Activated T-helper 1 cell treated with anti-CD3 and anti-CD28 coated beads, Interleukin-2, amount 50 U/mL, for 16 hours (primary cell): ENCODE results near the gene ATRAID.

Source experiments
- DNase-seq, 2 donors: peaks; one replicate each; pipeline ENCODE4 v3.0.0-alpha.2; 2020; ENCODE audit warnings: low read depth in 1 of 2, low spot score in 1 of 2

The ATRAID gene

DNA sequence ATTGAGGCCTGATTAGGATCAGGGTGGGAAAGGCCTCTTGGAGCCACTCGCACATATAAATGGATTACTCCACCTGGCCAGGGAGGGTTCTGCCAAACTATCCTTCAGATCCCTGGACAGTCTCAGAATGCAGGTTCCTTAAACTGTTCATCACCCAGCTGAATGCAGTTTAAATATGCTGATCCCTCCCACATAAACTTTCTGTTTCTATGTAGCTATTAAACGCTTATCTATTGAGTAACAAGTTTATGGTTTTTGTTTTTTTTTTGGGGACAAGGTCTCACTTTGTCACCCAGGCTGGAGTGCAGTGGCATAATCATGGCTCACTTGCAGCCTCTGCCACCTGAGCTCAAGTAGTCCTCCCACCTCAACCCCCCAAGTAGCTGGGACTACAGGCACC lies 7.2 kb downstream of the ATRAID start:
- DNase-seq: no peak

DNA sequence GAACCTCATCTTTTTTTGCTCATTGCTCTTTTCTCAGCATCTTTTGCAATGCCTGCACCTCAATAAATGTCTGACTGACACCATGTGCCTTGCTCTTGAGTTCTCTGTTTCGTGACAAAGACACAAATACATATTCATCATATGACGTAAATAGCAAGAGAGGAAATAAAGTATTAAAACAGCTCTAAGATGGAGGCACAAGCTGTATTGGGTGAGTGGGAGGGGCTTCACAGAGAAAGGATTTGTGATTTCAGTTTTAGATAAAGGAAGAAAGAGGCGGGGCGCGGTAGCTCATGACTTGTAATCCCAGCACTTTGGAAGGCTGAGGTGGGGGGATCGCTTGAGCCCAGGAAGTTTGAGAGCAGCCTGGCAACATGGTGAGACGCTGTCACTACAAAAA lies 8.2 kb downstream of the ATRAID start:
- no peak for DNase-seq

DNA sequence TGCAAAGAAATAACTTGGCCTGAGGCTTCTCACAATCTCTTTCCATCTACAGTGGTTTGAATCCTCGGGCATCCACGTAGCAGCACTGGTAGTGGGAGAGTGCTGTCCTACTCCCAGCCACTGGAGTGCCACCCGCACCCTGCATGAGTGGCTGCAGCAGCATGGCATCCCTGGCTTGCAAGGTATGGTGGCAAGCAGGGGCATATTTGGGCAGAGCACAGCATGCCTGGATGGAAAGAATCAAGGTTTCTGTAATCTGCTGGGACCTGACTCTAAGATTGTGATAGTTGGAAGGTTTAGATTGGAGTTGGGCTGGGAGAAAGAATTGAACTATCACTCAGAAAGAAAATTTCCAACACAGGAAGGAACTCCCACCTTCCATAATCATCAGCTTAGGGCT lies 9.3 kb downstream of the ATRAID start:
- no peak for DNase-seq

DNA sequence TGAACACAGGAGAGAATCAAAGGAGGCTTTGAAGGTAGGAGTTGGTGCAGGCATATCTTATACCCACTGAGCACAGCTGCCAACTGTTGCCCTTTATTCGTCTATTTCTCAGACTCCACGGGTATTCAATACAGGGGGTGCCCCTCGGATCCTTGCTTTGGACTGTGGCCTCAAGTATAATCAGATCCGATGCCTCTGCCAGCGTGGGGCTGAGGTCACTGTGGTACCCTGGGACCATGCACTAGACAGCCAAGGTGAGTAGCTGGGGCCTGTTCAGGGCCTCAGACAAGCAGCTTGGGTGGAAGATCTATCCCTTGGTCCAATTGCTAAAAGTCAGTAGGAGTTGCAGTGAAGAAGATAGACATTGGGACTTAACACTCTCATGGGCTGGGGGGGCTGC lies 10.6 kb downstream of the ATRAID start:
- no peak for DNase-seq

DNA sequence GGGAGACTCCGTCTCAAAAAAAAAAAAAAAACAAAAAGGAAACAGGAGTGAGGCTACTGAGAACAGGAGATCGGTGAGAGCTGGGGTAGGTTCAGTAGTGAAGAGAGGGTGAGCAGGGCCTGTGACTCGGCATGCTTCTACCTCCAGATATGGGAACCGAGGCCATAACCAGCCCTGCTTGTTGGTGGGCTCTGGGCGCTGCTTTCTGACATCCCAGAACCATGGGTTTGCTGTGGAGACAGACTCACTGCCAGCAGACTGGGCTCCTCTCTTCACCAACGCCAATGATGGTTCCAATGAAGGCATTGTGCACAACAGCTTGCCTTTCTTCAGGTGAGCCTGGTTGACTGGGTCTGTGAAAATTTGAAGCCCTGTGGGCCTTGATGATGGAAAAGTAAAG lies 11.6 kb downstream of the ATRAID start:
- no peak for DNase-seq

DNA sequence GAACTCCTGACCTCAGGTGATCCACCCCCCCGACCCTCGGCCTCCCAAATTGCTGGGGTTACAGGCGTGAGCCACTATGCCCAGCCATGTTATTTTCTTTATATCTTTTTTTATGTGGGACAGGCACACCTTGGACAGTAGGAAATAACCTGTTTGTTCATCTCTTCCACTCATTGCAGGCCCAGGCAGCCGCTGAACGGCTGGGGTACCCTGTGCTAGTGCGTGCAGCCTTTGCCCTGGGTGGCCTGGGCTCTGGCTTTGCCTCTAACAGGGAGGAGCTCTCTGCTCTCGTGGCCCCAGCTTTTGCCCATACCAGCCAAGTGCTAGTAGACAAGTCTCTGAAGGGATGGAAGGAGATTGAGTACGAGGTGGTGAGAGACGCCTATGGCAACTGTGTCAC lies 13.7 kb downstream of the ATRAID start:
- no peak for DNase-seq

DNA sequence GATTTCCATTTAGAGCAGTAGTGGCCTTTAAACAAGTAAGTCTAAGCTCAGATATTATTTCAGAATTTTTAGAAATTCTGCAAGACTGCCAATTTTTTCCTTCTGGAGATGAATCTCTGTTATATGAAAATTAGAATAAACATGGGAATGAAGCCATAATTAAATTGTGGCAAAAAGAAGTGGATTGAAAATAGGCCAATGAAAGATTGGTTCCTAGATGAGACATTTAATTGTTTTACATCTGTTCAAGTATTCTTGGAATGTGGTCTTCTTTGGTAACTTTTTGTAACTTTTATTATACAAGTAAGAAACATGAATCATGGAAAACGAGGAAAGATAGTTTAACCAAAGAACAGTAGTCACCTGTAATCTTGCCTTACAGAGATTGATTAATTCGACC lies 15.7 kb downstream of the ATRAID start:
- DNase-seq: no peak

DNA sequence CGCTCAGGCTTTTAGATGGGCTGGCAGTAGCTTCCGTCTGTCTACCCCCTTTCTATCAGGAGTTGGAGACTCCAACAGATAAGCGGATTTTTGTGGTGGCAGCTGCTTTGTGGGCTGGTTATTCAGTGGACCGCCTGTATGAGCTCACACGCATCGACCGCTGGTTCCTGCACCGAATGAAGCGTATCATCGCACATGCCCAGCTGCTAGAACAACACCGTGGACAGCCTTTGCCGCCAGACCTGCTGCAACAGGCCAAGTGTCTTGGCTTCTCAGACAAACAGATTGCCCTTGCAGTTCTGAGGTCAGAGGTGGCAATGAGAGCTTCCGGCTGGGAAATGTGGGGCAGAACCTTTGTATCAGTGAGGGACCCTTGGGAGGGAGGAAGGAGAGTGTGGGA lies 20.1 kb downstream of the ATRAID start:
- DNase-seq: no peak

DNA sequence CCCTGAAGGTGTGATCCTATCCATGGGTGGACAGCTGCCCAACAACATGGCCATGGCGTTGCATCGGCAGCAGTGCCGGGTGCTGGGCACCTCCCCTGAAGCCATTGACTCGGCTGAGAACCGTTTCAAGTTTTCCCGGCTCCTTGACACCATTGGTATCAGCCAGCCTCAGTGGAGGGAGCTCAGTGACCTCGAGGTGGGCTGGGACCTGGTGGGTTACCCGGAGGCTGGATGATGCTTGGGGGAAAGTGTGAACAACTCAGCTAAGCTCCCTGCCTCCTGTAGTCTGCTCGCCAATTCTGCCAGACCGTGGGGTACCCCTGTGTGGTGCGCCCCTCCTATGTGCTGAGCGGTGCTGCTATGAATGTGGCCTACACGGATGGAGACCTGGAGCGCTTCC lies 21.5 kb downstream of the ATRAID start:
- no peak for DNase-seq

DNA sequence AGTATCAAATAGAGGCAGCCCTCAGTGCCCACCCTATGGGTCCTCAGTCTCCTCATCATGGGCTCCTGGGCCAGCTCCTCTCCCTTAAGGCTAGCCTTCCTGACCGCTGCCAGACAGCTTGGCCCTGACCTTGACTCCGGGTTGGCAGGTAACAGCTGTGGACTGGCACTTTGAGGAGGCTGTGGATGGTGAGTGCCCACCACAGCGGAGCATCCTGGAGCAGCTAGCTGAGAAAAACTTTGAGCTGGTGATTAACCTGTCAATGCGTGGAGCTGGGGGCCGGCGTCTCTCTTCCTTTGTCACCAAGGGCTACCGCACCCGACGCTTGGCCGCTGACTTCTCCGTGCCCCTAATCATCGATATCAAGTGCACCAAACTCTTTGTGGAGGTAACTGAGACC lies 24.3 kb downstream of the ATRAID start:
- DNase-seq: no peak

DNA sequence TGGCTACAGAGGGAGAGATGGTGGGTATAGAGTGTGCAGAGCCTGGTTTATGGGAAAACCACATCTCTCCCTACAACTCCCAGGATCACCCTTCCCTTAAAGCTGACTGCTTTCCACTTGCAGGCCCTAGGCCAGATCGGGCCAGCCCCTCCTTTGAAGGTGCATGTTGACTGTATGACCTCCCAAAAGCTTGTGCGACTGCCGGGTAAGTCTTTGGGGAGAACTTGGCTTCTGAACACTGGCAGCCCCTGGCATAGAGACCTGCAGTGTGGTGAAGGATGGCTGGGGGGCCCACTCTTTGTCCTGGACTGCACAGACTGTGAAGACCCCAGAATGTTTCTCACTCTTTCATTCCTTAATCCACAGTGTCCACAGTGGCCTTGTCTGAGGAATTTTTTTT lies 24.8 kb downstream of the ATRAID start:
- no peak for DNase-seq

DNA sequence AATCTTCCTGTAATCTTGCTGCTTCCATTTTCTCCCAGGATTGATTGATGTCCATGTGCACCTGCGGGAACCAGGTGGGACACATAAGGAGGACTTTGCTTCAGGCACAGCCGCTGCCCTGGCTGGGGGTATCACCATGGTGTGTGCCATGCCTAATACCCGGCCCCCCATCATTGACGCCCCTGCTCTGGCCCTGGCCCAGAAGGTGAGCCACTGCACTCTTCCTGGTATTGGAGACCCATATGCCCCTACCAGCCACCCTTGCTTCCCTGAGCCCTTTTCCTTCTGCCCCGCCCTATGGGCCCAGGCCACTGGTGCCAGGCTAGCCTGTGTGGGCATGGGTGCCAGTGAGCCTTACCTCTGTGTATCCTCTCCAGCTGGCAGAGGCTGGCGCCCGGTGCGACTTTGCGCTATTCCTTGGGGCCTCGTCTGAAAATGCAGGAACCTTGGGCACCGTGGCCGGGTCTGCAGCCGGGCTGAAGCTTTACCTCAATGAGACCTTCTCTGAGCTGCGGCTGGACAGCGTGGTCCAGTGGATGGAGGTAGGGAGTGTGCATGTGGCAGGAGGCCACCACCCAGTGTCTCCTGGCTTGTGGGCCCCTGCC lies 25.6 kb downstream of the ATRAID start:
- no peak for DNase-seq

DNA sequence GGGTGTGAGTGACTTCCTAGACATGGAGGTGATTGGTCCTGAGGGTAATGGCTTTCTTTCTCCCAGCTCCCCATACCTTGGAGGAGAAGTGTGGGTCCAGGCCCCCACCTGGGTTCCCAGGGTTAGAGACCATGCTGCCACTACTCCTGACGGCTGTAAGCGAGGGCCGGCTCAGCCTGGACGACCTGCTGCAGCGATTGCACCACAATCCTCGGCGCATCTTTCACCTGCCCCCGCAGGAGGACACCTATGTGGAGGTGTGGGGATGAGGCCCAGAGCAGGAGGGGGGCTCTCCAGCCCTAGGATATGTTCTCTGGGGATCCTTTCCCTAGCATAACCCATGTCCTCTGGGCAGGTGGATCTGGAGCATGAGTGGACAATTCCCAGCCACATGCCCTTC lies 27.1 kb downstream of the ATRAID start:
- DNase-seq: no peak

DNA sequence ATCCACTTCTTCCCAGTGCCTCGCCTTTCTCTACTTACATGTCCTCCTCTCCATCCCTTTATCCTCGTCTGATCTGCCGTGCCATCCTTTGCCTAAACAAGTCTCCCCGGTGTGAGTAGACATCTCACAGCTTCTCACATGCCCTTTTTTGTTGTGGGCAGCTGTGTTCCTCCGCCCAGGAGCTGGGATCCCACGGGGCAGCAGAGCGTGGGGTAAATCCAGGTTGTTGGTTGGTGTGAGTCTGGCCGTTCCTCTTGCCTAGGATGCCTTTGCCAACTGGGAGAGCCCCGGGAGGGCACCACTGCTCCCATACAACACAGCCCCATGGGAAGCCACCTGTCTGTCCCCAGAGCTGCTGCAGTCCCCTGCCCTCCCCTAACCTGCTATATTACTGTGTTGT lies 28.6 kb downstream of the ATRAID start:
- DNase-seq: no peak

DNA sequence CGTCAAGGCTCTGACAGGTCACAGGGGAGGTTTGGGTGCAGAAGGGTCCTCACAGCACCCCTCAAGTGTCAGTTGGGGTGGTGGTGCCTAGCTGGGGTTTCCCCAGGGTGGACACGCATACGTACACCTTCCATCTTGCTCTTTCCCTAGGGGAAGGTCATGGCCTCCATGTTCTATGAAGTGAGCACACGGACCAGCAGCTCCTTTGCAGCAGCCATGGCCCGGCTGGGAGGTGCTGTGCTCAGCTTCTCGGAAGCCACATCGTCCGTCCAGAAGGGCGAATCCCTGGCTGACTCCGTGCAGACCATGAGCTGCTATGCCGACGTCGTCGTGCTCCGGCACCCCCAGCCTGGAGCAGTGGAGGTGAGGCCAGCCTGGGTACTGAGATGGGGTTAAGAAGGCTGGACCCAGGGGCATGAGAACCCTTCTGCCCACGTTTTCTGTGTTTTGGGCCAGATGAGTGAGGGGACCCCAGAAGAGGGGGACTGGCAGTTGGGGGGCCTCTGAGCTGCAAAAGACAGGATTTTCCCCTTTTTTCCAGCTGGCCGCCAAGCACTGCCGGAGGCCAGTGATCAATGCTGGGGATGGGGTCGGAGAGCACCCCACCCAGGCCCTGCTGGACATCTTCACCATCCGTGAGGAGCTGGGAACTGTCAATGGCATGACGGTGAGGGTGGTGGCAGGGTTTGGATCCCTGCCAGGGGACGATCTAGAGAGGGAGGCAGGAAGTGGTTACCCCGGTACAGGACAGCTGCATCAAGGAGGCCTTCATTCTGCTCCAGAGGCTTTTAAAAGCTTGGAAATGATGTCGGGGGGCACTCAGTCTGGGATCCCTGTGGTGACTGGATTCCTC lies 30.1 kb downstream of the ATRAID start:
- no peak for DNase-seq

DNA sequence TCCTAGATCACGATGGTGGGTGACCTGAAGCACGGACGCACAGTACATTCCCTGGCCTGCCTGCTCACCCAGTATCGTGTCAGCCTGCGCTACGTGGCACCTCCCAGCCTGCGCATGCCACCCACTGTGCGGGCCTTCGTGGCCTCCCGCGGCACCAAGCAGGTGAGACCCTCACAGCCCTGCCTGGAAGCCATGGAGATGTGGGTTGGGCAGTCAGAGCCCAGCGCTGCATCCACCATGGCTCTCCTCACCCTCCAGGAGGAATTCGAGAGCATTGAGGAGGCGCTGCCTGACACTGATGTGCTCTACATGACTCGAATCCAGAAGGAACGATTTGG lies 30.7 kb downstream of the ATRAID start:
- no peak for DNase-seq

DNA sequence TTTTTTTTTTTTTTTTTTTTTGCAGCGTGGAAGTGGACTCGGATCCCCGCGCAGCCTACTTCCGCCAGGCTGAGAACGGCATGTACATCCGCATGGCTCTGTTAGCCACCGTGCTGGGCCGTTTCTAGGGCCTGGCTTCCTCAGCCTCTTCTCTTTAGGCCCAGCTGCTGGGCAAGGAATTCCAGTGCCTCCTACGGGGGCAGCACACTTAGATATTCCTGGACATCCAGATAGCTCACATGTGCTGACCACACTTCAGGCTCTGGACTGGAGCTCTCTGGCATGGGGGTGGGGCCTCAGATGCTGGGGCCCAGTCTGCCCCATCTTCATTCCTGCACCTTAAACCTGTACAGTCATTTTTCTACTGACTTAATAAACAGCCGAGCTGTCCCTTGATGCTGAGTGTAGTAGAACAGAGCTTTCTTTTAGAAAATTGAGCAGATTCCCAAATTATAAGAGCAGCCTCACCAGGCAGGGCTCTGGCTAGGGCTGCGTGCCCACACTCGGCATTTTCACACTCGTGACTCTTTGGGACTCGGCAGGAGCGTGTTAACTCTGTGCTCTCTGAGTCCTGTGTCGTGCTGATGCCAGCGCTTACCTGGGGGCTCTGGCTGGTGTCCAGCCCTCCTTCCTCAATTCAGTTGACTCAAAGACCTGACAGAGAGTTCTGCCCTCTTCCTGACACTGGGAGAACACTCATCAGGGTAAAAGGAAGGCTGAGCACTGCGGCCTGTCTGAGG lies 31.7 kb downstream of the ATRAID start:
- DNase-seq: no peak

DNA sequence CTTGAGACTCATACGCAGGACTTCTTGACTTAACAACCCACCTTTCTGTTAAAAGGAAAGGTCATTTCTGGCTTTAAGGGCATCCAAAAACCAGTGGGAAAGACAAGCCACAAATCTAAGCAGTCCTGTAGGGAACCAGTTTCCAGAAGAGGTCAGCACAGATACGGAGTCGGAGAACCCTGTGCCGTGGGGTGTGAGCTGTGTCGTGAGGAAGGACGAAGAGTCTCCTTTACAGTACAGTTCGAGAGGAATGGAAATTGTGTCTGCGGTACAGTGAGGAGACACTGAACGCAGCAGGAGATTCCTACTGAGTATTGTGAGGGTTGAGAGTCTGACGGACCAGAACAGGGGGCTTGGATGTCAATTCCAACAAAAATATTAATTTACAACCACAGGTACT lies 33.3 kb downstream of the ATRAID start:
- no peak for DNase-seq

DNA sequence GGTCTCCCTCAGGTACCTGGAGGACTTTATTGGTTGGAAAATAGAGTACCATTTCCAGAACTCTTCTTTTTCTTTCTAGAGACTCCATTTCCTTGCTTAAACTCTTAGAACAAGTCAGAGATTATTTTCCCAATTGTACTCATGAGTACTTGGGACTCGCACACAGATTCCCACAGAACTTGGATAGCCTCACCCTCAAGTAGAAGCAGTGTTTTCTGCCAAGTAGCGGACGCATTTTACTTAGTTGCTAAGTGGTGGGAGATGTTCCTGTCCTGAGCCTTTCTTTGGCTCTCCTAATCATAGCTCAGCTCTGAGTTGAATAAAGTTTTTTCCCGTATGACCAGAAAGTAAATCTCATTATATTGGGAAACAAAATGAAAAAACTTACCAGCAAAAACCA lies 33.8 kb downstream of the ATRAID start:
- DNase-seq: no peak

DNA sequence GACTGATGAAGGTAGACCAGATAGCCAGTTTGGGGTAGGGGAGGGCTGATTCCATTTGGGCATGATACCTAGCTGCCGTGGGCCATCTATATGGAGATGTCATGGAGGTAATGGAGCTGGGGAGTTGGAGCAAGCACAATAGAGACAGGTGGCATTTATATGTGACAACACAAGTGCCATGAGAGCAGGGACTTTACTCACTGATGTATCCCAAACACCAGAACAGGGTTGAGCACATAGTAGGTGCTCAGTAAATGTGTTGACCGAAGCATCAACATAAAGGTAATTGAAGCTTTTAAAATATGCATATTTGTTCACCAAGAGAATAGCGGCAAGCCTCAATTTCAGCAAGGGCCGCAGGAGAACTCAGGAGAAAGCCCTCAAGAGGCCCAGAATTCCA lies 36.1 kb downstream of the ATRAID start:
- no peak for DNase-seq

DNA sequence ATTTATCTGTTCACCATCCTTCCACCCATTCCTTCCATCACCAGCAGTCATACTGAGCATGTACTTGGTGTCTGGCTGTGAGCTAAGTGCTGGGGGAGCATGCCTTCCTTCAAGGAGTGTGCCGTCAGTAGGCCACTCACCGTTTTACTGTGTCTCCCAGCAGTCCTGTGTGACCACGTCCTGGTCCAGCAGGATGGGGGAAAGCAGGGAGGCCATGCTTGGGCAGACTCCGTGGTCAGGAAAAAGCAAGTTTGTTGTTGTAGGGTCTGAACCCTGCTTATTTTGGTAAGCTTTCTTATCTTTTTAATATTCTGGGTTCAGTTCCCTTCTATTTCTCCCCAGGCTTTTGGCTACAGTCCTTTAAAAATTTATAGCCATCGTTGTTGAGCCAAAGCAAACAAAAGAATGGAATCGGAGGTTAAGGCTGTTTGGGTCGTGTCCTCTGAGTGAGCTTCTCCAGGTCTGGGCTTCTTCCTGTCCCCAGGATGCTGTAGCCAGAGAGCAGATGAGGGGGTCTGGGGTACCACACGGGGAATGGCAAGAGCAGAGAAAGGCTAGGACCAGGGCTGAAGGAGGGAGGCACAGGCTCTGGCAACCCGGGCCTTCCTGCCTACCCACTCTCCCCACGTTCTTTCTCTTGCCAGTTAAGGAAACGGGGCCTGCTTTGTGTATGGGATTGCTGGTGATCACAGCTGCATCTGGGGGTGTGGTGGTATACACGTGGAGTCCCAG lies 37.5 kb downstream of the ATRAID start:
- DNase-seq: no peak
